SU-DHL-6 (cell line): ENCODE results near the gene CALN1.

Experiments used
- CTCF ChIP-seq: fragments of 200-600 bp; sonication (generic); IDR thresholded peaks from one replicate; pipeline ENCODE4 v1.5.1; 2017; ENCODE audit warnings: antibody characterized with exemption, mild to moderate bottlenecking, low read length, moderate library complexity; ENCODE audit not compliant: insufficient read depth, poor library complexity, severe bottlenecking
- EZH2phosphoT487 ChIP-seq: fragments of 200-600 bp; sonication (generic), shearing (Covaris generic); conservative IDR thresholded peaks from 2 replicates; pipeline ENCODE4 v1.6.1; 2018; ENCODE audit warnings: mild to moderate bottlenecking, antibody characterized with exemption, low read length, moderate library complexity, mixed read lengths

- TF ChIP-seq EZH2phosphoT487 (no peak), CTCF (no peak)
Measured at GRCh38 chr7:72053292-72053691, 358.8 kb downstream of the CALN1 start.
